ENCODE measurements around the gene PCDH8.
"Not testable (repeated sequence)": the region's sequence is repeated elsewhere in the genome, so short reads cannot be mapped to it uniquely, and the experiment has no call there.

PCDH8 gene

GRCh38 chr13:52840066-52840465 is 8.4 kb downstream of the PCDH8 start:
- no peak overlapping the region for H3K27ac ChIP-seq (ENCODE audit: low read depth, low read length)
- no peak overlapping the region for H2AFZ ChIP-seq (ENCODE audit: low read length, unreplicated experiment)
- no peaks in the 10 kb centered on the region for H3K4me1 ChIP-seq (ENCODE audit: control insufficient read depth, insufficient read depth, low read length, unreplicated experiment)
- H3K36me3 ChIP-seq (ENCODE audit: insufficient read depth, low read length): no peaks in the 10 kb centered on the region
- H3K4me3 ChIP-seq (ENCODE audit: low read depth, low read length): no peak overlapping the region
- H3K79me2 ChIP-seq (ENCODE audit: control insufficient read depth, insufficient read depth, low read length, unreplicated experiment): no peaks in the 10 kb centered on the region
- peaks cover 29% of the 10 kb centered on the region for H3K27me3 ChIP-seq (ENCODE audit: insufficient read depth, low read length)

GRCh38 chr13:52838433-52839107 is 9.9 kb downstream of the PCDH8 start:
- Histone ChIP-seq H3K36me3 (ENCODE audit: insufficient read depth, low read length) (no peaks in the 10 kb centered on the region), H3K4me1 (ENCODE audit: control insufficient read depth, insufficient read depth, low read length, unreplicated experiment) (no peaks in the 10 kb centered on the region), H3K27me3 (ENCODE audit: insufficient read depth, low read length) (peaks cover 20% of the 10 kb centered on the region), H3K4me3 (ENCODE audit: low read depth, low read length) (no peak overlapping the region), H3K27ac (ENCODE audit: low read depth, low read length) (no peak overlapping the region), H3K79me2 (ENCODE audit: control insufficient read depth, insufficient read depth, low read length, unreplicated experiment) (no peaks in the 10 kb centered on the region), H2AFZ (ENCODE audit: low read length, unreplicated experiment) (no peak overlapping the region)

DNA sequence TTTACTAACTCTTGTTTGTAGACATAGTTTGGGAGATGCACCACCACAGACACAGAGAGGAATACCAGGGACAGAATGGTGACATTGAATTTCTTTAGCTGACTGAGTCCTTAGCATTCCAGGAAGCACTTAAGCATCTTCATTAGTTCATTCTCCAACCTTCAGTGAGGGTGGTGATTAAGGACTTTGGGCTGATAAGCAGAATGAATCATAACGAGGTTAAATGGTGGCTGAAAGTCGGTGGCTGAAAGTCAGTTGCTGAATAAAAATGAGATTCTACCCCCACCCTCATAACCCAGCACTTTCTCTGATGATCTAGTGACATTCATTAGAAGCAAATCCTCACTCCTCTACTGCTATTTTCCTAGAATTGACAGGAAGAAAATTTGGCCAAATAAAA is 10.6 kb downstream of the PCDH8 start:
- Histone ChIP-seq H2AFZ (ENCODE audit: low read length, unreplicated experiment) (no peak overlapping the region), H3K79me2 (ENCODE audit: control insufficient read depth, insufficient read depth, low read length, unreplicated experiment) (no peaks in the 10 kb centered on the region), H3K27ac (ENCODE audit: low read depth, low read length) (no peak overlapping the region), H3K4me1 (ENCODE audit: control insufficient read depth, insufficient read depth, low read length, unreplicated experiment) (no peaks in the 10 kb centered on the region), H3K36me3 (ENCODE audit: insufficient read depth, low read length) (no peaks in the 10 kb centered on the region), H3K4me3 (ENCODE audit: low read depth, low read length) (no peak overlapping the region), H3K27me3 (ENCODE audit: insufficient read depth, low read length) (peaks cover 15% of the 10 kb centered on the region; the same call in 1 of the 2 replicates)

- Histone ChIP-seq H3K36me3 (ENCODE audit: insufficient read depth, low read length) (no peaks in the 10 kb centered on the region), H2AFZ (ENCODE audit: low read length, unreplicated experiment) (no peak overlapping the region), H3K27me3 (ENCODE audit: insufficient read depth, low read length) (peaks cover 7% of the 10 kb centered on the region; the same call in 1 of the 2 replicates), H3K79me2 (ENCODE audit: control insufficient read depth, insufficient read depth, low read length, unreplicated experiment) (no peaks in the 10 kb centered on the region), H3K4me3 (ENCODE audit: low read depth, low read length) (no peak overlapping the region), H3K27ac (ENCODE audit: low read depth, low read length) (no peak overlapping the region), H3K4me1 (ENCODE audit: control insufficient read depth, insufficient read depth, low read length, unreplicated experiment) (no peaks in the 10 kb centered on the region)
Observed at GRCh38 chr13:52835071-52835839, 13.2 kb downstream of the PCDH8 start.

- peaks cover 10% of the 10 kb centered on the region; the same call in 1 of the 2 replicates for H3K27me3 ChIP-seq (ENCODE audit: insufficient read depth, low read length)
- no peaks in the 10 kb centered on the region for H3K36me3 ChIP-seq (ENCODE audit: insufficient read depth, low read length)
- H3K27ac ChIP-seq (ENCODE audit: low read depth, low read length): no peak overlapping the region
- no peak overlapping the region for H3K4me3 ChIP-seq (ENCODE audit: low read depth, low read length)
- no peaks in the 10 kb centered on the region for H3K79me2 ChIP-seq (ENCODE audit: control insufficient read depth, insufficient read depth, low read length, unreplicated experiment)
- H2AFZ ChIP-seq (ENCODE audit: low read length, unreplicated experiment): no peak overlapping the region
- H3K4me1 ChIP-seq (ENCODE audit: control insufficient read depth, insufficient read depth, low read length, unreplicated experiment): no peaks in the 10 kb centered on the region
Observed at GRCh38 chr13:52833296-52833875, 15.1 kb downstream of the PCDH8 start.

DNA sequence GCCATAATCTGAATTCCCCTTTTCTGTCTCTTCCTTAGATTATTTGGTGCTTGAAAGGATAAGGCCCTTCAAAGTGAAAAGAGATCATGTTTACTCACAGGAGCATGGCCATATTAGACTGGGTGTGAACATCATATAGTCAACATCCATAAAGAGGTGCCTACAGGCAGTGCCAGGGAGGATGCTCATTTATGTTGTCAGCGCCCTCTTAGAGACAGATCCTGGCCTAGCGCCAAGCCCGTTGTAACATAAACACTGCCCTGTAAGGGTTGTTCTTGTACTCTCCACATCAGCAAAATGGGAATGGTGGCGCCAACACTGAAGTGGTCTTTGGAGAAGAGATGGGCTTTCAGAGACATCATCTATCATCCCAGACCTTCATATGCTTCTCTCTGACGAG is 16.1 kb downstream of the PCDH8 start:
- Histone ChIP-seq H3K27me3 (ENCODE audit: insufficient read depth, low read length) (peaks cover 10% of the 10 kb centered on the region; the same call in 1 of the 2 replicates), H3K79me2 (ENCODE audit: control insufficient read depth, insufficient read depth, low read length, unreplicated experiment) (no peaks in the 10 kb centered on the region), H3K4me1 (ENCODE audit: control insufficient read depth, insufficient read depth, low read length, unreplicated experiment) (no peaks in the 10 kb centered on the region), H2AFZ (ENCODE audit: low read length, unreplicated experiment) (no peak overlapping the region), H3K36me3 (ENCODE audit: insufficient read depth, low read length) (no peaks in the 10 kb centered on the region), H3K4me3 (ENCODE audit: low read depth, low read length) (no peak overlapping the region), H3K27ac (ENCODE audit: low read depth, low read length) (no peak overlapping the region)

- H3K27me3 ChIP-seq (ENCODE audit: insufficient read depth, low read length): peaks cover 10% of the 10 kb centered on the region; the same call in 1 of the 2 replicates
- no peak overlapping the region for H3K4me3 ChIP-seq (ENCODE audit: low read depth, low read length)
- no peaks in the 10 kb centered on the region for H3K79me2 ChIP-seq (ENCODE audit: control insufficient read depth, insufficient read depth, low read length, unreplicated experiment)
- no peak overlapping the region for H2AFZ ChIP-seq (ENCODE audit: low read length, unreplicated experiment)
- H3K27ac ChIP-seq (ENCODE audit: low read depth, low read length): no peak overlapping the region
- no peaks in the 10 kb centered on the region for H3K36me3 ChIP-seq (ENCODE audit: insufficient read depth, low read length)
- no peaks in the 10 kb centered on the region for H3K4me1 ChIP-seq (ENCODE audit: control insufficient read depth, insufficient read depth, low read length, unreplicated experiment)
Observed at GRCh38 chr13:52830946-52831345, 17.5 kb downstream of the PCDH8 start.

DNA sequence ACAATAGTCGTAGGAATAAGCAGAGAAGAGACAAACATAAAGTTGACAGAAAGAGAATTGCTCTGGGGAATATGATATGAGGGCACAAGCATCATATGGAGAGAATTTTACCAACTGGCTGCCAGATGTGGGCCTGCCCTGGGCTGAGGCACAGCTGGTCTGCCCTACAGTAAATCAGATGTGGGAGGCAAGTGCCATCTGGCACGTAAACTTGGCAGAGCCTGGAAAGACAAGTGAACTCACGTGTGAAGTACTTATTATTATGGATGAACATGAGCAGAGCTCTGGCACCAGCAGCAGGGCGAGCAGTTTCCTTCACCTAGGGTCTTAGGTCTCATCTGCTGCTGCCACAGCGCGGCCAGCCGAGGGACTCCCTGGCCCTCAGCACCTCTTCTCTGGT is 20.6 kb downstream of the PCDH8 start:
- Histone ChIP-seq H3K36me3 (ENCODE audit: insufficient read depth, low read length) (no peaks in the 10 kb centered on the region), H3K4me3 (ENCODE audit: low read depth, low read length) (no peak overlapping the region), H3K27ac (ENCODE audit: low read depth, low read length) (no peak overlapping the region)

DNA sequence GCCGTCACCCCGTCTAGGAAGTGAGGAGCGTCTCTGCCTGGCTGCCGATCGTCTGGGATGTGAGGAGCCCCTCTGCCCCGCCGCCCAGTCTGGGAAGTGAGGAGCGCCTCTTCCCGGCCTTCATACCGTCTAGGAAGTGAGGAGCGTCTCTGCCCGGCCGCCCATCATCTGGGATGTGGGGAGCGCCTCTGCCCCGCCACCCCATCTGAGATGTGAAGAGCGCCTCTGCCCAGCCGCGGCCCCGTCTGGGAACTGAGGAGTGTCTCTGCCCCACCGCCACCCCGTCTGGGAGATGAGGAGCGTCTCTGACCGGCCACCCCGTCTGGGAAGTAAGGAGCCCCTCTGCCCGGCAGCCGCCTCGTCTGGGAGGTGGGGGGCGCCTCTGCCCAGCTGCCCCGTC is 30.6 kb downstream of the PCDH8 start:
- H3K4me3 ChIP-seq (ENCODE audit: low read depth, low read length); H3K79me2 ChIP-seq (ENCODE audit: control insufficient read depth, insufficient read depth, low read length, unreplicated experiment); H2AFZ ChIP-seq (ENCODE audit: low read length, unreplicated experiment); H3K36me3 ChIP-seq (ENCODE audit: insufficient read depth, low read length); H3K27ac ChIP-seq (ENCODE audit: low read depth, low read length); H3K27me3 ChIP-seq (ENCODE audit: insufficient read depth, low read length); H3K4me1 ChIP-seq (ENCODE audit: control insufficient read depth, insufficient read depth, low read length, unreplicated experiment): not testable (repeated sequence)

More for the DNA sequence above, 20.6 kb downstream of the PCDH8 start:
- peaks cover 10% of the 10 kb centered on the region; the same call in 1 of the 2 replicates for H3K27me3 ChIP-seq (ENCODE audit: insufficient read depth, low read length)
- H2AFZ ChIP-seq (ENCODE audit: low read length, unreplicated experiment): no peak overlapping the region
- no peaks in the 10 kb centered on the region for H3K79me2 ChIP-seq (ENCODE audit: control insufficient read depth, insufficient read depth, low read length, unreplicated experiment)
- H3K4me1 ChIP-seq (ENCODE audit: control insufficient read depth, insufficient read depth, low read length, unreplicated experiment): no peaks in the 10 kb centered on the region

GRCh38 chr13:52815330-52815729 is 33.1 kb downstream of the PCDH8 start:
- H3K4me1 ChIP-seq (ENCODE audit: control insufficient read depth, insufficient read depth, low read length, unreplicated experiment): no peaks in the 10 kb centered on the region
- H3K79me2 ChIP-seq (ENCODE audit: control insufficient read depth, insufficient read depth, low read length, unreplicated experiment): no peaks in the 10 kb centered on the region
- no peak overlapping the region for H3K4me3 ChIP-seq (ENCODE audit: low read depth, low read length)
- no peaks in the 10 kb centered on the region for H3K36me3 ChIP-seq (ENCODE audit: insufficient read depth, low read length)
- no peak overlapping the region for H2AFZ ChIP-seq (ENCODE audit: low read length, unreplicated experiment)
- no peak overlapping the region for H3K27ac ChIP-seq (ENCODE audit: low read depth, low read length)
- peaks cover 16% of the 10 kb centered on the region; the same call in 1 of the 2 replicates for H3K27me3 ChIP-seq (ENCODE audit: insufficient read depth, low read length)
